A549 (cell line): ENCODE results near the gene MYB. TPM values are rescaled to one million over a fixed set of nuclear protein-coding genes. Genes with fewer than 3 reads are reported as not detected.

Experiments used
- ATAC-seq, 2 experiments: fragments of 200-7000 bp in 1 of 2; fragments of >200 bp in 1 of 2; cut with Nextera tagmentation in 1 of 2; cut with Tn5 transposase in 1 of 2; 3 replicates each; pipeline versions ENCODE4 v1.8.0 to v1.9.1; 2018 to 2020; ENCODE audit warnings: mild to moderate bottlenecking in 1 of 2, moderate library complexity in 1 of 2
- CTCF ChIA-PET: fragments of 300-600 bp; sonication (Branson Sonifier 250); formaldehyde crosslinking; extraction: SDS; loops from one replicate; lab custom pipeline; 2021; ENCODE audit warnings: antibody characterized with exemption, inconsistent platforms; lab: Yijun Ruan, JAX
- POLR2A ChIA-PET: fragments of 350-600 bp; formaldehyde crosslinking; extraction: SDS; loops from one replicate; lab custom pipeline; 2021; ENCODE audit warnings: antibody characterized with exemption, inconsistent platforms; lab: Yijun Ruan, JAX
- DNase-seq, 2 experiments: peaks; one replicate each; pipeline versions ENCODE4 v3.0.0 to v3.0.0-alpha.2; 2011 to 2016; ENCODE audit warnings: low read depth in 1 of 2, low spot score in 1 of 2
- FAIRE-seq: peaks from 2 replicates; lab custom pipeline; 2011; peaks lifted over from hg19 to GRCh38; lab: Jason Lieb, UNC
- H3K27ac ChIP-seq, 2 experiments: fragments of >200 bp; sonication (Bioruptor Twin); formaldehyde crosslinking; 3 replicates each; pipeline ENCODE4 v1.5.1; 2016 to 2017
- H3K4me1 ChIP-seq: fragments of >200 bp; sonication (Bioruptor Twin); formaldehyde crosslinking; 3 replicates; pipeline ENCODE4 v1.6.1; 2016
- H3K4me2 ChIP-seq: fragments of >200 bp; sonication (Bioruptor Twin); formaldehyde crosslinking; 3 replicates; pipeline ENCODE4 v1.6.1; 2016
- H3K4me3 ChIP-seq: fragments of >200 bp; sonication (Bioruptor Twin); formaldehyde crosslinking; 3 replicates; pipeline ENCODE4 v1.5.1; 2016
- H3K9me3 ChIP-seq: fragments of >200 bp; sonication (Bioruptor Twin); formaldehyde crosslinking; 3 replicates; pipeline ENCODE4 v1.6.1; 2016
- ATOH8 ChIP-seq: fragments of 250-450 bp; sonication (Bioruptor Pico); IDR thresholded peaks from 2 replicates; pipeline ENCODE4 v1.5.0; 2020; ENCODE audit warnings: low read depth, mild to moderate bottlenecking, moderate library complexity
- BCL3 ChIP-seq: fragments of >200 bp; sonication (Bioruptor Twin); formaldehyde crosslinking; IDR thresholded peaks from 3 replicates; pipeline ENCODE4 v1.6.1; 2016
- CBX2 ChIP-seq: fragments of 200-600 bp; sonication (generic); IDR thresholded peaks from 2 replicates; pipeline ENCODE4 v1.6.1; 2016; ENCODE audit warnings: low read depth, mild to moderate bottlenecking, borderline replicate concordance
- CBX8 ChIP-seq: fragments of 200-600 bp; sonication (generic); IDR thresholded peaks from 2 replicates; pipeline ENCODE4 v1.6.1; 2016
- CEBPB ChIP-seq, 2 experiments: fragments of >200 bp in 1 of 2; sonication (Bioruptor Twin) in 1 of 2; formaldehyde crosslinking in 1 of 2; IDR thresholded peaks; 2 replicates each; pipeline ENCODE4 v1.6.1; 2012 to 2016
- CHD2 ChIP-seq: fragments of 150-350 bp; IDR thresholded peaks from 2 replicates; pipeline ENCODE4 v1.6.1; 2014; ENCODE audit warnings: low read length; ENCODE audit not compliant: partially characterized antibody
- E2F6 ChIP-seq: IDR thresholded peaks from 2 replicates; pipeline ENCODE4 v1.6.1; 2012; ENCODE audit warnings: low read depth, borderline replicate concordance
- EP300 ChIP-seq, 2 experiments: fragments of >200 bp; sonication (Bioruptor Twin); formaldehyde crosslinking; IDR thresholded peaks; 2 replicates in 1 of 2; 3 replicates in 1 of 2; pipeline ENCODE4 v1.6.1; 2016 to 2017
- GATA3 ChIP-seq: IDR thresholded peaks from 2 replicates; pipeline ENCODE4 v1.6.1; 2012; ENCODE audit warnings: borderline replicate concordance
- HEYL ChIP-seq: fragments of 250-450 bp; sonication (Bioruptor Pico); IDR thresholded peaks from 2 replicates; pipeline ENCODE4 v1.8.0; 2021; ENCODE audit warnings: mild to moderate bottlenecking, moderate library complexity
- HMGXB4 ChIP-seq: fragments of 250-450 bp; sonication (Bioruptor Pico); IDR thresholded peaks from 2 replicates; pipeline ENCODE4 v1.5.0; 2021; ENCODE audit warnings: mild to moderate bottlenecking, moderate library complexity, borderline replicate concordance
- JUN ChIP-seq, 2 experiments: fragments of >200 bp; sonication (Bioruptor Twin); formaldehyde crosslinking; IDR thresholded peaks; 2 replicates in 1 of 2; 3 replicates in 1 of 2; pipeline ENCODE4 v1.6.1; 2016 to 2017
- MAFK ChIP-seq: fragments of 450-650 bp; IDR thresholded peaks from 2 replicates; pipeline ENCODE4 v1.6.1; 2014; ENCODE audit not compliant: partially characterized antibody
- NR3C1 ChIP-seq: fragments of >200 bp; sonication (Bioruptor Twin); formaldehyde crosslinking; IDR thresholded peaks from 3 replicates; pipeline ENCODE4 v1.6.1; 2017
- PHF8 ChIP-seq: fragments of 200-600 bp; sonication (generic); IDR thresholded peaks from 2 replicates; pipeline ENCODE4 v1.6.1; 2016; ENCODE audit warnings: low read depth, mild to moderate bottlenecking, antibody characterized with exemption, moderate library complexity, borderline replicate concordance
- POLR2AphosphoS2 ChIP-seq: conservative IDR thresholded peaks from 2 replicates; pipeline ENCODE4 v1.6.1; 2012; ENCODE audit warnings: low read length, improper control_type of control experiment, inconsistent platforms
- RAD21 ChIP-seq, 2 experiments: fragments of >200 bp in 1 of 2; sonication (Bioruptor Twin) in 1 of 2; formaldehyde crosslinking in 1 of 2; IDR thresholded peaks in 1 of 2; conservative IDR thresholded peaks in 1 of 2; 2 replicates in 1 of 2; 3 replicates in 1 of 2; pipeline ENCODE4 v1.6.1; 2012 to 2018; ENCODE audit warnings: inconsistent platforms in 1 of 2
- RFX5 ChIP-seq: fragments of 450-650 bp; IDR thresholded peaks from 2 replicates; pipeline ENCODE4 v1.7.1; 2014; ENCODE audit warnings: antibody characterized with exemption, mild to moderate bottlenecking, moderate library complexity
- SMC3 ChIP-seq: fragments of >200 bp; sonication (Bioruptor Twin); formaldehyde crosslinking; IDR thresholded peaks from 3 replicates; pipeline ENCODE4 v1.6.1; 2018; ENCODE audit warnings: inconsistent platforms
- ZNF302 ChIP-seq: fragments of 250-450 bp; sonication (Bioruptor Pico); IDR thresholded peaks from 2 replicates; pipeline ENCODE4 v1.9.0; 2021; ENCODE audit warnings: inconsistent platforms, mild to moderate bottlenecking, moderate library complexity
- WGBS: methylation state at CpG from one replicate; pipeline ENCODE4 v1.1.6; 2017; ENCODE audit errors: missing lambda C conversion rate; 5-methylcytosine and 5-hydroxymethylcytosine counted together
- polyA minus RNA-seq: library from RNA; depleted of rRNA, polyadenylated mRNA; stranded (reverse); fragments of >200 nt; gene quantifications from 2 replicates; pipeline ENCODE4 v1.2.3, GENCODE V29; 2011; rRNA and poly(A)+ RNA removed
- polyA plus RNA-seq, 4 experiments: library from polyadenylated mRNA; depleted of rRNA in 3 of 4; stranded (reverse); fragments of >200 nt; fragmentation: RNase III in 1 of 4; extraction: RNeasy Plus Mini Kit Qiagen cat#74134 plus additional on column Dnase treatment in 1 of 4; gene quantifications; 2 replicates in 3 of 4; 3 replicates in 1 of 4; pipeline ENCODE4 v1.2.3, GENCODE V29; 2011 to 2017
- TF ChIP-seq, protein P1 (sequence below): fragments of >200 bp; sonication (Bioruptor Twin); formaldehyde crosslinking; IDR thresholded peaks from 2 replicates; pipeline ENCODE4 v1.6.1; 2016
- TF ChIP-seq, protein P2 (sequence below): IDR thresholded peaks from 2 replicates; pipeline ENCODE4 v1.6.1; 2012
- TF ChIP-seq, protein P3 (sequence below): IDR thresholded peaks from 2 replicates; pipeline ENCODE4 v1.6.1; 2012

The MYB gene
- polyA plus RNA-seq (2011; rRNA removed), result 0.22 and 0.24 TPM in 2 replicates
- 0.07 and 0.12 TPM in 2 replicates for polyA plus RNA-seq (2012; cell fraction: cytosol; rRNA removed)
- polyA plus RNA-seq (2012; cell fraction: nucleus; rRNA removed), result 0.04 and 0.20 TPM in 2 replicates
- polyA plus RNA-seq (2017; fragmentation: RNase III; extraction: RNeasy Plus Mini Kit Qiagen cat#74134 plus additional on column Dnase treatment), result 0.27 to 0.47 TPM (median 0.38 TPM) in 3 replicates
- 0.15 and 0.45 TPM in 2 replicates for polyA minus RNA-seq

GRCh38 chr6:135180542-135181332 is at the start of gene MYB:
Gene MYB, plus strand, starts transcription at chr6:135181308. Its CDS starts 206 bp downstream, at chr6:135181514.
- H3K27ac ChIP-seq, result peak within 1 kb of the TSS; percentile 85 to 90

DNA sequence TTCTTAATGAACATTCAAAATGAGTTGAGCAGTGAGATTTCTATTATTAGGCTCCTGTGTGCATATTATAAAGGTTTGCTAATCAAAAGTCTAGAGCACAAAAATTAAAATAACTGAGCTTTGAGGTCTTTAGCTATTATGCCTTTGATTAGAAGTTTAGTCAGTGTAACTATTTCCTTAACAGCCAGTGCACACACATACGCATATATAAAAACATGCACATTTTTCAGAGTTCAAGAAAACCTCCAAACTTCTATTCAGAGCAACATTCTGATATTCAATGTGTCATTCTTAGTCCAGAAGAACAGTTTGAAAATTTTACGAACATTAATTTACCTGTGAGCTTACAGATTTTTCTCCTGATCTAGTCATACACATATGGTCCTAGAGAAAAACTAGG is 48.3 kb upstream of the MYB start:
- 91% methylated on average over 2 of the region's 2 CpGs for WGBS
- Histone ChIP-seq H3K4me2 (no peak overlapping the region), H3K4me1 (no peaks in the 10 kb centered on the region), H3K9me3 (no peaks in the 10 kb centered on the region), H3K27ac (no peak overlapping the region), H3K4me3 (no peak overlapping the region)
- POLR2A ChIA-PET, result no interaction called here
- DNase-seq, result no peak
- no peak for FAIRE-seq
- TF ChIP-seq RAD21 (conservative IDR thresholded peaks at IDR 0.05 in 1 of 2, IDR thresholded peaks at IDR 0.05 in 1 of 2), result no peak
- TF ChIP-seq POLR2AphosphoS2, result no peak
- no peak for TF ChIP-seq PHF8
- TF ChIP-seq CHD2, result no peak
- TF ChIP-seq CEBPB (IDR thresholded peaks at IDR 0.05), result no peak
- TF ChIP-seq, protein P1, sequence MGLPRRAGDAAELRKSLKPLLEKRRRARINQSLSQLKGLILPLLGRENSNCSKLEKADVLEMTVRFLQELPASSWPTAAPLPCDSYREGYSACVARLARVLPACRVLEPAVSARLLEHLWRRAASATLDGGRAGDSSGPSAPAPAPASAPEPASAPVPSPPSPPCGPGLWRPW, result no peak
- TF ChIP-seq CBX8, result no peak
- no peak for TF ChIP-seq SMC3
- no peak for TF ChIP-seq MAFK
- TF ChIP-seq HEYL (CRISPR knock-in tag), result no peak
- no peak for TF ChIP-seq BCL3
- no peak for TF ChIP-seq EP300 (IDR thresholded peaks at IDR 0.05)
- no peak for TF ChIP-seq NR3C1
- TF ChIP-seq GATA3, result no peak
- ATAC-seq, result no peak
- CTCF ChIA-PET, result no interaction called here

More at GRCh38 chr6:135180542-135181332, at the start of gene MYB:
- no peak for TF ChIP-seq ZNF302
- TF ChIP-seq JUN (IDR thresholded peaks at IDR 0.05), result 0 out of 5 replicates have a peak, but pooled peaks of 1 of the 2 experiments have one; percentile 25
- TF ChIP-seq E2F6, result peak; percentile 61; the same call in 1 of the 2 replicates
- TF ChIP-seq, protein P2, sequence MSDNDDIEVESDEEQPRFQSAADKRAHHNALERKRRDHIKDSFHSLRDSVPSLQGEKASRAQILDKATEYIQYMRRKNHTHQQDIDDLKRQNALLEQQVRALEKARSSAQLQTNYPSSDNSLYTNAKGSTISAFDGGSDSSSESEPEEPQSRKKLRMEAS, result peak; percentile 48
- no peak for FAIRE-seq
- POLR2A ChIA-PET, result no interaction called here
- Histone ChIP-seq H3K4me2 (peak within 1 kb of the TSS; percentile 100), H3K4me3 (peak within 1 kb of the TSS; percentile 94), H3K4me1 (no peaks in the 10 kb centered on the region), H3K9me3 (no peaks in the 10 kb centered on the region)
- CTCF ChIA-PET, result interaction anchor here (0.7 to 1.4 kb wide), 3 partner anchors 10 to 77 kb away, joined by 3 to 5 read pairs (median 3); no protein-coding TSS in a partner anchor
- under 1% methylated on average over 16 of the region's 75 CpGs for WGBS
- ATAC-seq, result peak; percentile 71 to 80
- DNase-seq, result peak; percentile 59 to 64

GRCh38 chr6:135135835-135136234 is 45.3 kb upstream of the MYB start:
- Histone ChIP-seq H3K4me2 (no peak overlapping the region), H3K4me1 (no peaks in the 10 kb centered on the region), H3K4me3 (no peak overlapping the region), H3K27ac (no peak overlapping the region), H3K9me3 (no peaks in the 10 kb centered on the region)
- ATAC-seq (no peak), FAIRE-seq (no peak), DNase-seq (no peak)
- POLR2A ChIA-PET, result no interaction called here
- CTCF ChIA-PET, result no interaction called here
- WGBS, result 50% methylated on average over 4 of the region's 4 CpGs
- TF ChIP-seq, protein P3, sequence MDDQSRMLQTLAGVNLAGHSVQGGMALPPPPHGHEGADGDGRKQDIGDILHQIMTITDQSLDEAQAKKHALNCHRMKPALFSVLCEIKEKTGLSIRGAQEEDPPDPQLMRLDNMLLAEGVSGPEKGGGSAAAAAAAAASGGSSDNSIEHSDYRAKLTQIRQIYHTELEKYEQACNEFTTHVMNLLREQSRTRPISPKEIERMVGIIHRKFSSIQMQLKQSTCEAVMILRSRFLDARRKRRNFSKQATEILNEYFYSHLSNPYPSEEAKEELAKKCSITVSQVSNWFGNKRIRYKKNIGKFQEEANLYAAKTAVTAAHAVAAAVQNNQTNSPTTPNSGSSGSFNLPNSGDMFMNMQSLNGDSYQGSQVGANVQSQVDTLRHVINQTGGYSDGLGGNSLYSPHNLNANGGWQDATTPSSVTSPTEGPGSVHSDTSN, result no peak
- TF ChIP-seq, protein P2, result no peak
- TF ChIP-seq ATOH8 (CRISPR knock-in tag), result no peak
- no peak for TF ChIP-seq HMGXB4 (CRISPR knock-in tag)
- TF ChIP-seq RFX5, result no peak
- TF ChIP-seq CBX8, result no peak
- TF ChIP-seq CBX2, result no peak
